Gastrocnemius medialis (tissue), 4 donors: ENCODE data around the gene INPP5F. TPM values are rescaled to one million over a fixed set of nuclear protein-coding genes. Genes with fewer than 3 reads are reported as not detected.
A peak's percentile ranks its signal among the peaks of the same experiment; 100 is the strongest.

Experiments used
- ATAC-seq, 2 donors: fragments of 150-250 bp; one replicate each; pipeline ENCODE4 v1.9.1; 2016
- DNase-seq, 2 donors: peaks; one replicate each; pipeline ENCODE4 v3.0.0-alpha.2; 2019
- H3K27ac ChIP-seq, 4 donors: fragments of 200-600 bp; sonication (generic); 1 replicate in 1 of 4; 2 replicates in 3 of 4; pipeline ENCODE4 v1.5.1; 2016 to 2018; ENCODE audit warnings: mild to moderate bottlenecking in 2 of 4, moderate library complexity in 1 of 4
- H3K27me3 ChIP-seq, 3 donors: fragments of 200-600 bp; sonication (generic) in 2 of 3; 1 replicate in 1 of 3; 2 replicates in 2 of 3; pipeline versions ENCODE4 v1.5.1 to v1.6.0; 2016 to 2019; ENCODE audit warnings: mild to moderate bottlenecking in 1 of 3, moderate library complexity in 1 of 3
- H3K36me3 ChIP-seq, 2 donors: fragments of 200-600 bp; sonication (generic) in 1 of 2; one replicate each; pipeline ENCODE4 v1.5.1; 2017 to 2018
- H3K4me1 ChIP-seq, 2 donors: fragments of 200-600 bp; sonication (generic) in 1 of 2; one replicate each; pipeline ENCODE4 v1.5.1; 2016 to 2017; ENCODE audit warnings: mild to moderate bottlenecking in 2 of 2
- H3K4me3 ChIP-seq, 4 donors: fragments of 200-600 bp; sonication (generic) in 3 of 4; 1 replicate in 1 of 4; 2 replicates in 3 of 4; pipeline ENCODE4 v1.5.1; 2016 to 2019; ENCODE audit warnings: mild to moderate bottlenecking in 2 of 4
- H3K9me3 ChIP-seq, 3 donors: fragments of 200-600 bp; sonication (generic) in 2 of 3; 1 replicate in 1 of 3; 2 replicates in 2 of 3; pipeline ENCODE4 v1.5.1; 2016 to 2019
- CTCF ChIP-seq, 5 experiments: fragments of 450-650 bp in 3 of 5; fragments of 200-600 bp in 2 of 5; sonication (generic) in 2 of 5; IDR thresholded peaks in 4 of 5; conservative IDR thresholded peaks in 1 of 5; 1 replicate in 4 of 5; 2 replicates in 1 of 5; pipeline ENCODE4 v1.5.1; 2016 to 2019; ENCODE audit warnings: antibody characterized with exemption in 5 of 5, mild to moderate bottlenecking in 3 of 5, moderate library complexity in 3 of 5
- POLR2A ChIP-seq, 2 donors: fragments of 450-650 bp; IDR thresholded peaks; one replicate each; pipeline ENCODE4 v1.6.1; 2017; ENCODE audit warnings: antibody characterized with exemption in 2 of 2, mild to moderate bottlenecking in 2 of 2, moderate library complexity in 2 of 2
- in situ Hi-C, 4 donors: fragments of 200-750 bp; cut with MboI; loops; one replicate each; pipeline versions ENCODE4 v1.15.0 to v1.8.0; 2017; ENCODE audit warnings: low sequenced_read_pairs in 4 of 4
- intact Hi-C: fragments of 100-400 bp; cut with DNase I; formaldehyde crosslinking; loops from one replicate; pipeline ENCODE4 v1.15.1; 2023; ENCODE audit warnings: low total_unique reads
- total RNA-seq, 4 donors: library from RNA; depleted of rRNA; stranded (reverse); fragments of >200 nt; gene quantifications; one replicate each; pipeline versions ENCODE4 v1.1.0 to v1.2.3, GENCODE V29; 2016

INPP5F gene
- total RNA-seq, 4 donors from 2014 or later: 8.7 to 11.6 (median 10.5) TPM

- ATAC-seq (no peak), DNase-seq (no peak)
- Histone ChIP-seq H3K27me3 (no peaks in the 10 kb centered on the region), H3K27ac (no peak overlapping the region), H3K4me3 (no peak overlapping the region), H3K9me3 (no peaks in the 10 kb centered on the region), H3K36me3 (peaks cover 0 to 13% of the 10 kb centered on the region in 2 donors), H3K4me1 (no peaks in the 10 kb centered on the region)
- in situ Hi-C loops (no loop called here), intact Hi-C loops (no loop called here)
- no peak for TF ChIP-seq CTCF (IDR thresholded peaks at IDR 0.05 in 4 of 5, conservative IDR thresholded peaks at IDR 0.05 in 1 of 5)
- TF ChIP-seq POLR2A (IDR thresholded peaks at IDR 0.05): no peak
Observed at GRCh38 chr10:119812684-119813083, 86.8 kb downstream of the INPP5F start.

- intact Hi-C loops: no loop called here
- DNase-seq (no peak), ATAC-seq (no peak)
- peaks cover 0 to 13% of the 10 kb centered on the region in 2 donors for H3K36me3 ChIP-seq
- no peaks in the 10 kb centered on the region for H3K9me3 ChIP-seq
- in situ Hi-C loops: no loop called here
- H3K27me3 ChIP-seq: no peaks in the 10 kb centered on the region
- H3K4me1 ChIP-seq: no peaks in the 10 kb centered on the region
- H3K27ac ChIP-seq: no peak overlapping the region
- TF ChIP-seq POLR2A (IDR thresholded peaks at IDR 0.05): no peak
- TF ChIP-seq CTCF (IDR thresholded peaks at IDR 0.05 in 4 of 5, conservative IDR thresholded peaks at IDR 0.05 in 1 of 5): no peak
- H3K4me3 ChIP-seq: no peak overlapping the region
Observed at GRCh38 chr10:119815671-119816070, 89.8 kb downstream of the INPP5F start.

GRCh38 chr10:119817991-119818888, 92.4 kb downstream of the INPP5F start:
- peak overlapping the region in 2 of 4 donors; percentile 4 to 18 for H3K4me3 ChIP-seq
- ATAC-seq (no peak), DNase-seq (peak in 1 of 2 donors; percentile 16)
- intact Hi-C loops: no loop called here
- H3K36me3 ChIP-seq: peaks cover 0 to 17% of the 10 kb centered on the region in 2 donors
- TF ChIP-seq CTCF (IDR thresholded peaks at IDR 0.05 in 4 of 5, conservative IDR thresholded peaks at IDR 0.05 in 1 of 5) (no peak), POLR2A (IDR thresholded peaks at IDR 0.05) (no peak)
- in situ Hi-C loops: no loop called here
- H3K9me3 ChIP-seq: no peaks in the 10 kb centered on the region
- H3K4me1 ChIP-seq: no peaks in the 10 kb centered on the region
- H3K27me3 ChIP-seq: no peaks in the 10 kb centered on the region
- H3K27ac ChIP-seq: no peak overlapping the region

GRCh38 chr10:119818889-119819270, 93.0 kb downstream of the INPP5F start:
- H3K36me3 ChIP-seq: peaks cover 0 to 22% of the 10 kb centered on the region in 2 donors
- intact Hi-C loops: no loop called here
- TF ChIP-seq POLR2A (IDR thresholded peaks at IDR 0.05) (no peak), CTCF (IDR thresholded peaks at IDR 0.05 in 4 of 5, conservative IDR thresholded peaks at IDR 0.05 in 1 of 5) (no peak)

More at GRCh38 chr10:119818889-119819270, 93.0 kb downstream of the INPP5F start:
- no peak for ATAC-seq
- Histone ChIP-seq H3K4me1 (no peaks in the 10 kb centered on the region), H3K27me3 (no peaks in the 10 kb centered on the region), H3K9me3 (no peaks in the 10 kb centered on the region), H3K4me3 (peak overlapping the region in 2 of 4 donors; percentile 4 to 18), H3K27ac (no peak overlapping the region)
- no peak for DNase-seq
- in situ Hi-C loops: no loop called here
